Endothelial cell of umbilical vein (primary cell): ENCODE data around the gene NEIL3. TPM values are rescaled to one million over a fixed set of nuclear protein-coding genes. Genes with fewer than 3 reads are reported as not detected.

Experiments used
- BruUV-seq: library from RNA; stranded (reverse); fragments of 400-500 nt; replicated peaks from 2 replicates; lab custom pipeline; 2021; lab: Mats Ljungman, UMichigan
- CTCF ChIA-PET: fragments of 300-600, 350-600 bp; sonication (Branson Sonifier 250); formaldehyde crosslinking; loops from one replicate; lab custom pipeline; 2021; ENCODE audit warnings: antibody characterized with exemption, inconsistent platforms; lab: Charles Lee
- POLR2A ChIA-PET: fragments of 300-600, 350-600 bp; sonication (Branson Sonifier 250); formaldehyde crosslinking; loops from one replicate; lab custom pipeline; 2021; ENCODE audit warnings: antibody characterized with exemption, inconsistent platforms; lab: Charles Lee
- DNase-seq: peaks from one replicate; pipeline ENCODE4 v3.0.0-alpha.2; 2011; ENCODE audit warnings: low read depth, low spot score
- FAIRE-seq: peaks from 2 replicates; lab custom pipeline; 2011; peaks lifted over from hg19 to GRCh38; lab: Jason Lieb, UNC
- H2AFZ ChIP-seq: 2 replicates; pipeline ENCODE4 v1.6.0; 2012; ENCODE audit warnings: low read depth, low read length, control low read depth, inconsistent platforms
- H3K27ac ChIP-seq: 2 replicates; pipeline ENCODE4 v1.5.1; 2011; ENCODE audit warnings: low read depth, mild to moderate bottlenecking, control low read depth, low read length, moderate library complexity; ENCODE audit not compliant: insufficient read depth
- H3K27me3 ChIP-seq, 2 experiments: 2 replicates each; pipeline versions ENCODE4 v1.6.0 to v1.6.1; 2011; ENCODE audit warnings: low read length in 2 of 2, mixed read lengths in 1 of 2; ENCODE audit not compliant: control insufficient read depth in 2 of 2, insufficient read depth in 2 of 2
- H3K36me3 ChIP-seq, 2 experiments: 2 replicates in 1 of 2; 3 replicates in 1 of 2; pipeline ENCODE4 v1.5.1; 2011; ENCODE audit warnings: low read length in 2 of 2, mild to moderate bottlenecking in 1 of 2, moderate library complexity in 1 of 2; ENCODE audit not compliant: control insufficient read depth in 2 of 2, insufficient read depth in 2 of 2; ENCODE audit errors: extremely low read depth in 1 of 2
- H3K4me1 ChIP-seq: 3 replicates; pipeline ENCODE4 v1.5.1; 2011; ENCODE audit warnings: mild to moderate bottlenecking, low read length; ENCODE audit not compliant: control insufficient read depth, insufficient read depth; ENCODE audit errors: extremely low read depth
- H3K4me2 ChIP-seq: 2 replicates; pipeline ENCODE4 v1.6.1; 2011; ENCODE audit warnings: low read length, control low read depth, mixed read lengths; ENCODE audit not compliant: insufficient read depth
- H3K4me3 ChIP-seq, 3 experiments: fragments of 200-600 bp in 1 of 3; sonication (generic), shearing (Covaris generic) in 1 of 3; replicated peaks in 1 of 3; 2 replicates each; pipeline ENCODE4 v1.5.1; 2011 to 2016; ENCODE audit warnings: control low read depth in 3 of 3, low read length in 3 of 3, mild to moderate bottlenecking in 2 of 3, inconsistent platforms in 1 of 3, low read depth in 1 of 3, moderate library complexity in 1 of 3; ENCODE audit not compliant: insufficient read depth in 1 of 3
- H3K79me2 ChIP-seq: 2 replicates; pipeline ENCODE4 v1.6.0; 2012; ENCODE audit warnings: low read length, inconsistent platforms; ENCODE audit not compliant: control insufficient read depth, insufficient read depth
- H3K9ac ChIP-seq: replicated peaks from 2 replicates; pipeline ENCODE3; 2011; ENCODE audit warnings: low read length, control low read depth; ENCODE audit not compliant: insufficient read depth; ENCODE audit errors: extremely low read depth
- H3K9me1 ChIP-seq: replicated peaks from 3 replicates; pipeline ENCODE4 v1.6.0; 2011; ENCODE audit warnings: mild to moderate bottlenecking, low read length; ENCODE audit not compliant: control insufficient read depth, insufficient read depth; ENCODE audit errors: extremely low read depth
- H3K9me3 ChIP-seq: replicated peaks from 2 replicates; pipeline ENCODE4 v1.5.1; 2012; ENCODE audit warnings: low read length, inconsistent platforms; ENCODE audit not compliant: control insufficient read depth, insufficient read depth
- H4K20me1 ChIP-seq: replicated peaks from 2 replicates; pipeline ENCODE3; 2011; ENCODE audit warnings: mild to moderate bottlenecking, low read length; ENCODE audit not compliant: control insufficient read depth, insufficient read depth; ENCODE audit errors: extremely low read depth
- CTCF ChIP-seq, 2 donors: IDR thresholded peaks; 1 replicate in 1 of 2; 2 replicates in 1 of 2; pipeline ENCODE4 v1.5.1; 2011; ENCODE audit warnings: low read length in 2 of 2, mild to moderate bottlenecking in 2 of 2, moderate library complexity in 2 of 2, control low read depth in 1 of 2, inconsistent platforms in 1 of 2, low read depth in 1 of 2; ENCODE audit not compliant: insufficient read depth in 1 of 2; ENCODE audit errors: extremely low read depth in 1 of 2
- EZH2 ChIP-seq: IDR thresholded peaks from 2 replicates; pipeline ENCODE4 v1.6.1; 2012; ENCODE audit warnings: borderline replicate concordance, low read depth, mild to moderate bottlenecking, moderate library complexity, low read length, inconsistent platforms; ENCODE audit not compliant: severe bottlenecking
- FOS ChIP-seq: IDR thresholded peaks from 2 replicates; pipeline ENCODE4 v1.6.1; 2011; ENCODE audit warnings: mild to moderate bottlenecking, low read length, moderate library complexity, borderline replicate concordance; ENCODE audit not compliant: insufficient read depth
- GATA2 ChIP-seq: IDR thresholded peaks from 2 replicates; pipeline ENCODE4 v1.7.0; 2011; ENCODE audit warnings: low read depth, mild to moderate bottlenecking, moderate library complexity, mixed read lengths, low read length; ENCODE audit not compliant: insufficient read length, insufficient read depth
- JUN ChIP-seq: IDR thresholded peaks from 2 replicates; pipeline ENCODE4 v1.6.1; 2011; ENCODE audit warnings: borderline replicate concordance, low read depth; ENCODE audit not compliant: insufficient read length, insufficient read depth
- MAX ChIP-seq: IDR thresholded peaks from 2 replicates; pipeline ENCODE4 v1.6.1; 2011; ENCODE audit not compliant: insufficient read depth, insufficient read length
- MYC ChIP-seq: IDR thresholded peaks from one replicate; pipeline ENCODE4 v1.6.1; 2011; ENCODE audit warnings: mild to moderate bottlenecking, low read depth, low read length
- POLR2A ChIP-seq: IDR thresholded peaks from 2 replicates; pipeline ENCODE4 v1.6.1; 2012; ENCODE audit warnings: low read depth, mild to moderate bottlenecking, control low read depth, low read length
- POLR2AphosphoS5 ChIP-seq: IDR thresholded peaks from 2 replicates; pipeline ENCODE4 v1.6.1; 2012; ENCODE audit warnings: low read depth, mild to moderate bottlenecking, control low read depth, low read length, moderate library complexity; ENCODE audit not compliant: insufficient read depth
- dilution Hi-C: fragments of 300-500 bp; cut with MboI; formaldehyde crosslinking; loops from one replicate; pipeline ENCODE4 v1.15.0; 2019; ENCODE audit warnings: low sequenced_read_pairs; ENCODE audit not compliant: extremely low pct_ligation_motif_present
- intact Hi-C: fragments of 100-400 bp; cut with micrococcal nuclease; formaldehyde crosslinking; loops from one replicate; pipeline ENCODE4 v1.10.0; 2022
- polyA plus RNA-seq, 4 experiments: library from polyadenylated mRNA; depleted of rRNA in 3 of 4; stranded (reverse) in 3 of 4; unstranded in 1 of 4; fragments of >200 nt; gene quantifications; 2 replicates each; pipeline versions ENCODE4 v1.2.1 to v1.2.3, GENCODE V29; 2011 to 2012; ENCODE audit warnings: missing spikeins in 1 of 4
- total RNA-seq: library from RNA; stranded (reverse); gene quantifications from 2 replicates; pipeline ENCODE4 v1.2.3, GENCODE V29; 2021

Gene NEIL3
- total and polyA plus RNA-seq, 2 donors (not counting 3 experiments of a cell fraction or from before 2014, with no cell fraction given) = 3.7 to 6.9 TPM

GRCh38 chr4:177287255-177287654 is 22.4 kb upstream of the NEIL3 start:
- BruUV-seq = no TSS peak
- POLR2A ChIA-PET = no interaction called here
- Histone ChIP-seq H3K4me3 (no peak overlapping the region), H3K9ac (no peak overlapping the region), H3K9me1 (no peaks in the 10 kb centered on the region), H3K36me3 (no peaks in the 10 kb centered on the region), H2AFZ (no peak overlapping the region), H3K4me1 (no peaks in the 10 kb centered on the region), H3K79me2 (no peaks in the 10 kb centered on the region), H3K4me2 (no peak overlapping the region), H3K9me3 (no peaks in the 10 kb centered on the region), H3K27ac (no peak overlapping the region), H4K20me1 (no peaks in the 10 kb centered on the region), H3K27me3 (peaks cover 1 to 6% of the 10 kb centered on the region in 2 experiments)
- FAIRE-seq (no peak), DNase-seq (no peak)
- intact Hi-C loops = no loop called here
- CTCF ChIA-PET = no interaction called here
- TF ChIP-seq CTCF (IDR thresholded peaks at IDR 0.05; ENCODE audit: extremely low read depth in 1 of 2, insufficient read depth in 1 of 2, low read depth in 1 of 2, low read length in 2 of 2) (no peak), EZH2 (no peak), POLR2AphosphoS5 (no peak), MAX (no peak), POLR2A (no peak), JUN (no peak), FOS (no peak), MYC (no peak), GATA2 (no peak)
- dilution Hi-C loops = no loop called here
